ENCODE results near the gene IL22. TPM values are rescaled to one million over a fixed set of nuclear protein-coding genes. Genes with fewer than 3 reads are reported as not detected.

The IL22 gene
- total RNA-seq, 1 experiment from 2014 or later: not detected

- RAD21 ChIA-PET (ENCODE audit: low non-redundant PET in 1 of 2, low total read pairs in 2 of 2, uncharacterized antibody in 2 of 2, unreplicated experiment in 2 of 2): no interaction called here
- no peaks in the 10 kb centered on the region for H3K79me2 ChIP-seq (ENCODE audit: insufficient read depth, low read length)
- TF ChIP-seq ZNF274 (IDR thresholded peaks at IDR 0.05; ENCODE audit: low read depth, low read length): no peak
- no peak for TF ChIP-seq RAD21 (IDR thresholded peaks at IDR 0.05; ENCODE audit: low read depth)
- no peak for TF ChIP-seq POLR2AphosphoS5 (IDR thresholded peaks at IDR 0.05; ENCODE audit: low read depth, low read length)
- TF ChIP-seq POLR2A (IDR thresholded peaks at IDR 0.05; ENCODE audit: borderline replicate concordance, extremely low read depth, insufficient read depth, insufficient read length): no peak
- no peak for TF ChIP-seq SP1 (IDR thresholded peaks at IDR 0.05; ENCODE audit: low read depth)
- TF ChIP-seq ELF1 (IDR thresholded peaks at IDR 0.05; ENCODE audit: borderline replicate concordance, low read depth): no peak
- TF ChIP-seq YY1 (IDR thresholded peaks at IDR 0.05; ENCODE audit: extremely low read depth, insufficient replicate concordance, low read depth, low read length): no peak
- TF ChIP-seq ZFX (IDR thresholded peaks at IDR 0.05): no peak
- no peak for TF ChIP-seq FOSL1 (IDR thresholded peaks at IDR 0.05; ENCODE audit: low read depth)
- TF ChIP-seq CBX3 (IDR thresholded peaks at IDR 0.05; ENCODE audit: low read depth): no peak
- no peak for TF ChIP-seq REST (IDR thresholded peaks at IDR 0.05; ENCODE audit: low read depth)
- TF ChIP-seq ZBTB33 (IDR thresholded peaks at IDR 0.05; ENCODE audit: extremely low read depth, insufficient replicate concordance, low read length): no peak
- no peak for TF ChIP-seq SIN3A (IDR thresholded peaks at IDR 0.05; ENCODE audit: low read depth)
- no peak for TF ChIP-seq SRF (IDR thresholded peaks at IDR 0.05; ENCODE audit: low read depth)
- TF ChIP-seq TCF7L2 (IDR thresholded peaks at IDR 0.05; ENCODE audit: borderline replicate concordance, extremely low read depth, insufficient read depth, insufficient read length): no peak
- no peak for TF ChIP-seq ATF3 (IDR thresholded peaks at IDR 0.05)
- H3K36me3 ChIP-seq (ENCODE audit: control insufficient read depth in 1 of 2, insufficient read depth in 2 of 2, low read length in 2 of 2): no peaks in the 10 kb centered on the region
- no peaks in the 10 kb centered on the region for H4K20me1 ChIP-seq (ENCODE audit: insufficient read depth)
- no peak for ATAC-seq
- intact Hi-C loops (cut with micrococcal nuclease): no loop called here
- no peaks in the 10 kb centered on the region for H3K9me3 ChIP-seq (ENCODE audit: control insufficient read depth in 1 of 2, insufficient read depth in 1 of 2, low read depth in 1 of 2, low read length in 2 of 2)
- no TSS peak for BruUV-seq (replicated peaks)
- no peak overlapping the region for H3K4me3 ChIP-seq (replicated peaks in 1 of 2; ENCODE audit: low read depth in 1 of 2, low read length in 2 of 2)
- POLR2A ChIA-PET: no interaction called here
- no peak for DNase-seq (ENCODE audit: low read depth, low spot score)
- H3K4me2 ChIP-seq (ENCODE audit: low read length): no peak overlapping the region
- no peaks in the 10 kb centered on the region for H3K9me2 ChIP-seq (ENCODE audit: insufficient read depth)
- CTCF ChIA-PET: no interaction called here
- peaks cover 0 to under 1% of the 10 kb centered on the region in 2 experiments; a peak in 1 of 4 replicates for H3K4me1 ChIP-seq (ENCODE audit: control insufficient read depth in 1 of 2, insufficient read depth in 2 of 2, low read length in 2 of 2)
- H3K9ac ChIP-seq (ENCODE audit: low read length): no peak overlapping the region
- H3K27me3 ChIP-seq (ENCODE audit: insufficient read depth, low read length): no peaks in the 10 kb centered on the region
- H2AFZ ChIP-seq (ENCODE audit: low read depth, low read length, poor library complexity, severe bottlenecking): no peak overlapping the region
- H3K27ac ChIP-seq (ENCODE audit: low read depth, low read length): no peak overlapping the region
Measured at GRCh38 chr12:68203460-68203875, 49.9 kb downstream of the IL22 start.
